GM18526 (cell line): Measurements from ENCODE around the gene CENPK.

Experiments
- POLR2A ChIP-seq: IDR thresholded peaks from 3 replicates; pipeline ENCODE4 v1.6.1; 2011; ENCODE audit not compliant: insufficient read length; ENCODE audit errors: extremely low read depth

CENPK gene

GRCh38 chr5:65478336-65478735 lies 84.6 kb downstream of the CENPK start:
- TF ChIP-seq POLR2A = no peak

- TF ChIP-seq POLR2A = no peak
These were observed 87.1 kb downstream of the CENPK start for GRCh38 chr5:65475895-65476294.

GRCh38 chr5:65475336-65475735 lies 87.6 kb downstream of the CENPK start:
- no peak for TF ChIP-seq POLR2A

GRCh38 chr5:65474130-65474711 lies 88.7 kb downstream of the CENPK start:
- no peak for TF ChIP-seq POLR2A

GRCh38 chr5:65468633-65469032 lies 94.3 kb downstream of the CENPK start:
- TF ChIP-seq POLR2A = no peak
